ENCODE measurements around the gene GALNT2. TPM values are rescaled to one million over a fixed set of nuclear protein-coding genes. Genes with fewer than 3 reads are reported as not detected.

GALNT2 gene
- total RNA-seq, 1 experiment from 2014 or later = 152 TPM

DNA sequence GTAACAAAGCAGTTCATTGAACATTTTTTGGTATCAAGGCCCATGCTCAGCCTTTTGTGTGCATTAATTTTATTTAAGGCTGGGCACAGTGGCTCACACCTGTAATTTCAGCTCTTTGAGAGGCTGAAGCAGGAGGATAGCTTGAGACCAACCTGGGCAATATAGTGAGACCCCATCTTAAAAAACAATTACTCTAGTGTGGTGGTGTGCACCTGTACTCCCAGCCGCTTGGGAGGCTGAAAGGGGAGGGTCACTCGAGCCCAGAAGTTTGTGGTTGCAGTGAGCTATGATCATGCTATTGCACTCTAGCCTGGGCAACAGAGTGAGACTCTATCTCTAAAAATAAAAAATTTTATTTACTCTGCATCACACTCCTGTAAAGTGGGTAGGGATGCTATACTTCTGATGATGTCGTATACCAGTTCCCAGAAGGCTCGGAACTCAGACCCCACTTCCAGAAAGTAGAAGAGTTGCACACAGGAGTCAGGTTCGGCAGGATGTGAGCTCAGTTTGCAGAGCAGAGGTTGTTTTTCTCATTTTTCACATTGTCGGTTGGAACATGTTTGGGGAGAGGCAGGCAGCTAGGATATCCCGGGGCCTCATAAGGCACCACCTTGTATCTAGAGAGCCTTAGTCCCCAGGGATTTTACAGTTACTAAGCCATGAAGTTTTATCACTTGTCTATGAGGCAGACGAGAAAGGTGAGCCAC lies 144.6 kb downstream of the GALNT2 start:
- Histone ChIP-seq H3K9me3 (ENCODE audit: control insufficient read depth, insufficient read depth, low read depth, low read length) (no peaks in the 10 kb centered on the region), H3K36me3 (ENCODE audit: control insufficient read depth, insufficient read depth, low read length) (no peaks in the 10 kb centered on the region), H3K4me3 (ENCODE audit: low read depth in 2 of 2, low read length in 2 of 2) (no peak overlapping the region), H3K27me3 (ENCODE audit: control insufficient read depth, insufficient read depth, low read length) (no peaks in the 10 kb centered on the region), H3K4me1 (ENCODE audit: control insufficient read depth, insufficient read depth, low read length) (no peaks in the 10 kb centered on the region), H3K27ac (ENCODE audit: low read length) (no peak overlapping the region)
- ATAC-seq = no peak
- intact Hi-C loops (cut with micrococcal nuclease; ENCODE audit: unreplicated experiment) (no loop called here), in situ Hi-C loops (cut with HindIII; ENCODE audit: low pct_unique_long_range_greater_than_20kb, low sequenced_read_pairs) (no loop called here)
- DNase-seq (ENCODE audit: low read depth, low spot score) = no peak
- ChIA-PET POLR2A (no interaction called here), CTCF (no interaction called here)
- TF ChIP-seq, protein P1, sequence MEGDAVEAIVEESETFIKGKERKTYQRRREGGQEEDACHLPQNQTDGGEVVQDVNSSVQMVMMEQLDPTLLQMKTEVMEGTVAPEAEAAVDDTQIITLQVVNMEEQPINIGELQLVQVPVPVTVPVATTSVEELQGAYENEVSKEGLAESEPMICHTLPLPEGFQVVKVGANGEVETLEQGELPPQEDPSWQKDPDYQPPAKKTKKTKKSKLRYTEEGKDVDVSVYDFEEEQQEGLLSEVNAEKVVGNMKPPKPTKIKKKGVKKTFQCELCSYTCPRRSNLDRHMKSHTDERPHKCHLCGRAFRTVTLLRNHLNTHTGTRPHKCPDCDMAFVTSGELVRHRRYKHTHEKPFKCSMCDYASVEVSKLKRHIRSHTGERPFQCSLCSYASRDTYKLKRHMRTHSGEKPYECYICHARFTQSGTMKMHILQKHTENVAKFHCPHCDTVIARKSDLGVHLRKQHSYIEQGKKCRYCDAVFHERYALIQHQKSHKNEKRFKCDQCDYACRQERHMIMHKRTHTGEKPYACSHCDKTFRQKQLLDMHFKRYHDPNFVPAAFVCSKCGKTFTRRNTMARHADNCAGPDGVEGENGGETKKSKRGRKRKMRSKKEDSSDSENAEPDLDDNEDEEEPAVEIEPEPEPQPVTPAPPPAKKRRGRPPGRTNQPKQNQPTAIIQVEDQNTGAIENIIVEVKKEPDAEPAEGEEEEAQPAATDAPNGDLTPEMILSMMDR (IDR thresholded peaks at IDR 0.05) = no peak
- TF ChIP-seq, protein P2, sequence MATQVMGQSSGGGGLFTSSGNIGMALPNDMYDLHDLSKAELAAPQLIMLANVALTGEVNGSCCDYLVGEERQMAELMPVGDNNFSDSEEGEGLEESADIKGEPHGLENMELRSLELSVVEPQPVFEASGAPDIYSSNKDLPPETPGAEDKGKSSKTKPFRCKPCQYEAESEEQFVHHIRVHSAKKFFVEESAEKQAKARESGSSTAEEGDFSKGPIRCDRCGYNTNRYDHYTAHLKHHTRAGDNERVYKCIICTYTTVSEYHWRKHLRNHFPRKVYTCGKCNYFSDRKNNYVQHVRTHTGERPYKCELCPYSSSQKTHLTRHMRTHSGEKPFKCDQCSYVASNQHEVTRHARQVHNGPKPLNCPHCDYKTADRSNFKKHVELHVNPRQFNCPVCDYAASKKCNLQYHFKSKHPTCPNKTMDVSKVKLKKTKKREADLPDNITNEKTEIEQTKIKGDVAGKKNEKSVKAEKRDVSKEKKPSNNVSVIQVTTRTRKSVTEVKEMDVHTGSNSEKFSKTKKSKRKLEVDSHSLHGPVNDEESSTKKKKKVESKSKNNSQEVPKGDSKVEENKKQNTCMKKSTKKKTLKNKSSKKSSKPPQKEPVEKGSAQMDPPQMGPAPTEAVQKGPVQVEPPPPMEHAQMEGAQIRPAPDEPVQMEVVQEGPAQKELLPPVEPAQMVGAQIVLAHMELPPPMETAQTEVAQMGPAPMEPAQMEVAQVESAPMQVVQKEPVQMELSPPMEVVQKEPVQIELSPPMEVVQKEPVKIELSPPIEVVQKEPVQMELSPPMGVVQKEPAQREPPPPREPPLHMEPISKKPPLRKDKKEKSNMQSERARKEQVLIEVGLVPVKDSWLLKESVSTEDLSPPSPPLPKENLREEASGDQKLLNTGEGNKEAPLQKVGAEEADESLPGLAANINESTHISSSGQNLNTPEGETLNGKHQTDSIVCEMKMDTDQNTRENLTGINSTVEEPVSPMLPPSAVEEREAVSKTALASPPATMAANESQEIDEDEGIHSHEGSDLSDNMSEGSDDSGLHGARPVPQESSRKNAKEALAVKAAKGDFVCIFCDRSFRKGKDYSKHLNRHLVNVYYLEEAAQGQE (IDR thresholded peaks at IDR 0.05; ENCODE audit: insufficient read depth in 1 of 2, low read depth in 2 of 2, low read length in 1 of 2) = no peak
- no peak for TF ChIP-seq TCF7L2 (IDR thresholded peaks at IDR 0.05; ENCODE audit: low read depth, low read length)
- no peak for TF ChIP-seq SIN3A (IDR thresholded peaks at IDR 0.05; ENCODE audit: borderline replicate concordance, insufficient read depth, low read depth, low read length)
- no peak for TF ChIP-seq POLR2AphosphoS5 (IDR thresholded peaks at IDR 0.05; ENCODE audit: low read depth, low read length)
- no TSS peak for BruUV-seq (replicated peaks)

DNA sequence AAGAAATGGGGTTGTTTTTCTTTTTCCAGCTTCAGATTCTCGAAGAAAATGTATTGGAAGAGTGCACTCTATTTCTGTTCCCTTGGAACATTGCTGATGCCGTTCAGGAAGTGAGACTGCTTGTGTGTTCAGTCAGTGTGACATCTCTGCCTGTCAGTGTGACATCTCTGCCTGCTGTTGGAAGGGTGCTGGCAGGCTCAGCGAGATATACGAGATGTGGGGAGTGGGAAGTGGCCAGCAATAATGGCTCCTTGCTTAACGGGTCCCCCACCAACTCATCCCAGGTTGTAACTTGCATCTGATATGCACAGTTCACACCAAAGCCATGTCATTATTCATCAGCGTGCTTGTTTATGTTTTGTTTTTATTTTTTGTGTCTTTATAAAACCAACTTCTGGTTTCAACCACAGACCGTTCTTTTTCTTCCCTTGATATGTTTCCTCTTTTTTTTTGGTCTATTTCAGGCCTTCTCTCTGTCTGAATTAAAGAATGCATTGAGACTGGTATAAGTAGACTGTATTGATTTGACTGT lies 145.4 kb downstream of the GALNT2 start:
- no peak overlapping the region for H3K27ac ChIP-seq (ENCODE audit: low read length)
- in situ Hi-C loops (cut with HindIII; ENCODE audit: low pct_unique_long_range_greater_than_20kb, low sequenced_read_pairs) = no loop called here
- ATAC-seq (no peak), DNase-seq (ENCODE audit: low read depth, low spot score) (no peak)
- H3K4me3 ChIP-seq (ENCODE audit: low read depth in 2 of 2, low read length in 2 of 2) = no peak overlapping the region
- no peaks in the 10 kb centered on the region for H3K9me3 ChIP-seq (ENCODE audit: control insufficient read depth, insufficient read depth, low read depth, low read length)
- TF ChIP-seq, protein P1 (IDR thresholded peaks at IDR 0.05) = no peak
- TF ChIP-seq SIN3A (IDR thresholded peaks at IDR 0.05; ENCODE audit: borderline replicate concordance, insufficient read depth, low read depth, low read length) = no peak
- no peak for TF ChIP-seq TCF7L2 (IDR thresholded peaks at IDR 0.05; ENCODE audit: low read depth, low read length)
- TF ChIP-seq POLR2AphosphoS5 (IDR thresholded peaks at IDR 0.05; ENCODE audit: low read depth, low read length) = no peak
- TF ChIP-seq, protein P2 (IDR thresholded peaks at IDR 0.05; ENCODE audit: insufficient read depth in 1 of 2, low read depth in 2 of 2, low read length in 1 of 2) = no peak
- intact Hi-C loops (cut with micrococcal nuclease; ENCODE audit: unreplicated experiment) = no loop called here
- no peaks in the 10 kb centered on the region for H3K36me3 ChIP-seq (ENCODE audit: control insufficient read depth, insufficient read depth, low read length)
- no peaks in the 10 kb centered on the region for H3K27me3 ChIP-seq (ENCODE audit: control insufficient read depth, insufficient read depth, low read length)
- ChIA-PET POLR2A (no interaction called here), CTCF (no interaction called here)
- H3K4me1 ChIP-seq (ENCODE audit: control insufficient read depth, insufficient read depth, low read length) = no peaks in the 10 kb centered on the region
- BruUV-seq (replicated peaks) = no TSS peak
